HepG2 (cell line): ENCODE measurements around the gene GJB4. TPM values are rescaled to one million over a fixed set of nuclear protein-coding genes. Genes with fewer than 3 reads are reported as not detected.

Experiments
- ATAC-seq: fragments of 200-7000 bp; cut with Tn5 transposase; 3 replicates; pipeline ENCODE4 v1.9.1; 2020; ENCODE audit warnings: mild to moderate bottlenecking, moderate library complexity
- BruUV-seq: library from RNA; stranded (reverse); fragments of 400-500 nt; replicated peaks from 2 replicates; lab custom pipeline; 2021; lab: Mats Ljungman, UMichigan
- CTCF ChIA-PET: fragments of 300-600 bp; formaldehyde crosslinking; extraction: SDS; loops from one replicate; lab custom pipeline; 2021; ENCODE audit warnings: low total read pairs, inconsistent platforms, low intra/inter-chr PET ratio; lab: Yijun Ruan, JAX
- POLR2A ChIA-PET: fragments of 350-600 bp; sonication (Branson Sonifier 250); formaldehyde crosslinking; loops from one replicate; lab custom pipeline; 2020; ENCODE audit warnings: antibody characterized with exemption, inconsistent platforms; lab: Yijun Ruan, JAX
- DNase-seq: peaks from one replicate; pipeline ENCODE4 v3.0.0-alpha.2; 2015; ENCODE audit warnings: low spot score
- FAIRE-seq: peaks from 3 replicates; lab custom pipeline; 2011; peaks lifted over from hg19 to GRCh38; lab: Jason Lieb, UNC
- H2AFZ ChIP-seq: one replicate; pipeline ENCODE4 v1.6.1; 2011; ENCODE audit warnings: low read length, inconsistent platforms
- H3K27ac ChIP-seq: fragments of 300-600 bp; 3 replicates; pipeline ENCODE4 v1.8.0; 2011; ENCODE audit warnings: mixed run types, mild to moderate bottlenecking, mixed read lengths, low read length, inconsistent platforms; ENCODE audit not compliant: insufficient read depth; ENCODE audit errors: extremely low read length
- H3K27me3 ChIP-seq, 2 experiments: fragments of 200-600 bp in 1 of 2; 2 replicates in 1 of 2; 3 replicates in 1 of 2; pipeline versions ENCODE4 v1.6.0 to v1.8.0; 2011; ENCODE audit warnings: low read length in 2 of 2, mild to moderate bottlenecking in 2 of 2, moderate library complexity in 2 of 2, inconsistent platforms in 1 of 2; ENCODE audit not compliant: insufficient read depth in 2 of 2, control insufficient read depth in 1 of 2
- H3K36me3 ChIP-seq, 2 experiments: fragments of 200-600 bp in 1 of 2; replicated peaks in 1 of 2; 2 replicates in 1 of 2; 3 replicates in 1 of 2; pipeline versions ENCODE4 v1.5.1 to v1.8.0; 2011; ENCODE audit warnings: low read length in 2 of 2, inconsistent platforms in 1 of 2; ENCODE audit not compliant: insufficient read depth in 2 of 2, control insufficient read depth in 1 of 2
- H3K4me1 ChIP-seq: 2 replicates; pipeline ENCODE4 v1.5.1; 2012; ENCODE audit warnings: low read length, inconsistent platforms; ENCODE audit not compliant: insufficient read depth
- H3K4me2 ChIP-seq: 2 replicates; pipeline ENCODE4 v1.6.0; 2011; ENCODE audit warnings: low read depth, low read length, inconsistent platforms
- H3K4me3 ChIP-seq, 3 experiments: fragments of 200-600 bp in 1 of 3; sonication (generic), shearing (Covaris generic) in 1 of 3; replicated peaks in 1 of 3; 2 replicates each; pipeline ENCODE4 v1.5.1; 2011 to 2016; ENCODE audit warnings: low read length in 3 of 3, inconsistent platforms in 2 of 3, low read depth in 2 of 3, mild to moderate bottlenecking in 2 of 3, control low read depth in 1 of 3, mixed read lengths in 1 of 3; ENCODE audit not compliant: insufficient read depth in 1 of 3
- H3K79me2 ChIP-seq: one replicate; pipeline ENCODE4 v1.6.1; 2011; ENCODE audit warnings: low read length, inconsistent platforms; ENCODE audit not compliant: insufficient read depth
- H3K9ac ChIP-seq: 2 replicates; pipeline ENCODE4 v1.6.0; 2011; ENCODE audit warnings: mild to moderate bottlenecking, low read depth, low read length, inconsistent platforms; ENCODE audit not compliant: insufficient read depth
- H3K9me3 ChIP-seq: 2 replicates; pipeline ENCODE4 v1.5.1; 2012; ENCODE audit warnings: mild to moderate bottlenecking, low read length
- H4K20me1 ChIP-seq: 2 replicates; pipeline ENCODE4 v1.6.0; 2011; ENCODE audit warnings: inconsistent platforms, mild to moderate bottlenecking, low read length, moderate library complexity; ENCODE audit not compliant: insufficient read depth
- HMG20B ChIP-seq: conservative IDR thresholded peaks from 2 replicates; pipeline ENCODE4 v1.6.1; 2016; ENCODE audit warnings: missing genetic modification reagents, missing compliant biosample characterization
- MED8 ChIP-seq: sonication (generic); formaldehyde crosslinking; IDR thresholded peaks from 2 replicates; pipeline ENCODE4 v1.8.1; 2023; ENCODE audit warnings: mild to moderate bottlenecking, missing genetic modification reagents; ENCODE audit not compliant: insufficient replicate concordance
- PCBP1 ChIP-seq: fragments of 200-400 bp; formaldehyde crosslinking; IDR thresholded peaks from 2 replicates; pipeline ENCODE4 v1.6.1; 2017; ENCODE audit warnings: mild to moderate bottlenecking, low read depth, low read length, borderline replicate concordance
- SIN3B ChIP-seq: fragments of 150-350 bp; IDR thresholded peaks from 2 replicates; pipeline ENCODE4 v1.6.1; 2014; ENCODE audit warnings: low read length
- TBL1XR1 ChIP-seq: fragments of 150-350 bp; IDR thresholded peaks from 2 replicates; pipeline ENCODE4 v1.6.1; 2014; ENCODE audit warnings: borderline replicate concordance, low read length; ENCODE audit not compliant: partially characterized antibody
- THAP11 ChIP-seq: IDR thresholded peaks from 2 replicates; pipeline ENCODE4 v1.6.1; 2016; ENCODE audit warnings: missing biosample characterization, missing genetic modification reagents
- ZNF143 ChIP-seq: sonication (generic); formaldehyde crosslinking; IDR thresholded peaks from 2 replicates; pipeline ENCODE4 v1.4.0; 2020; ENCODE audit warnings: missing genetic modification reagents
- ZNF550 ChIP-seq: sonication (generic); formaldehyde crosslinking; IDR thresholded peaks from 2 replicates; pipeline ENCODE4 v1.4.0; 2020; ENCODE audit warnings: mild to moderate bottlenecking, missing genetic modification reagents, borderline replicate concordance
- WGBS: methylation state at CpG from one replicate; pipeline ENCODE4 v1.1.6; 2017; ENCODE audit warnings: low lambda C conversion rate; 5-methylcytosine and 5-hydroxymethylcytosine counted together
- in situ Hi-C: cut with HindIII; loops from 2 replicates; pipeline ENCODE4 v1.10.0; 2017; ENCODE audit warnings: low pct_unique_long_range_greater_than_20kb; ENCODE audit not compliant: extremely low pct_ligation_motif_present
- intact Hi-C: fragments of 100-400 bp; cut with micrococcal nuclease; formaldehyde crosslinking; loops from one replicate; pipeline ENCODE4 v1.10.0; 2022; ENCODE audit not compliant: unreplicated experiment
- polyA plus RNA-seq, 8 experiments: library from polyadenylated mRNA; depleted of rRNA in 3 of 8; stranded (reverse) in 7 of 8; unstranded in 1 of 8; fragments of >200 nt; fragmentation: Illumina TruSeq in 4 of 8; extraction: Trizol in 4 of 8; gene quantifications; 2 replicates each; pipeline versions ENCODE4 v1.2.1 to v1.2.3, GENCODE V29; 2011 to 2016; ENCODE audit warnings: low read depth in 4 of 8, missing spikeins in 1 of 8, mixed read lengths in 1 of 8; ENCODE audit not compliant: insufficient read depth in 1 of 8
- total RNA-seq, 5 experiments: library from RNA; depleted of rRNA; stranded (reverse); fragments of >200 nt; fragmentation: Illumina TruSeq; extraction: Trizol; gene quantifications; 2 replicates each; pipeline ENCODE4 v1.2.3, GENCODE V29; 2016; ENCODE audit warnings: low read depth in 1 of 5
- TF ChIP-seq, protein P1 (sequence below): sonication (generic); IDR thresholded peaks from 2 replicates; pipeline ENCODE4 v1.6.1; 2016; ENCODE audit warnings: low read depth, borderline replicate concordance
- TF ChIP-seq, protein P2 (sequence below): sonication (generic); formaldehyde crosslinking; IDR thresholded peaks from 2 replicates; pipeline ENCODE4 v1.4.0; 2020; ENCODE audit warnings: mild to moderate bottlenecking, missing genetic modification reagents

Gene GJB4
- total and polyA plus RNA-seq, 2 of the 13 experiments (the other 11 are each of a cell fraction or from before 2014, with no cell fraction given): not detected

DNA sequence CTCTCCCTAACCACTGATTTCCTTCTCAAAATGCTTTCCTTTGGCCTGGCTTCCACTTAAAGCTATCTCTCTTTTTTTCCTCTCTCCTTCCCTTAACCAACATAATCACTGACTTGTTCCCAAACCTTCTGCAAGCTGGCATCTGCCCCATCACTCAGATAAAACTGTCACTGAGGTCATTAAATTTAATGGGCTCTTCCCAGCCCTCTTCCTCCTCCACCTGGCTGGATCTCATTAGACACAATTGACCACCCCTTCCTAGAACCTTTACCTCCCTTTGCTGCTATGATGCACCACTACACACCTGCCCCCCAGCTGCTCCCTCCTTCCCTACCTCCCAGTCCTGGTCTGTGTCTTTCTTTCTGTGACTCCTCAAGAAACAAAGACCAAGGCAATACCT lies 48.7 kb upstream of the GJB4 start:
- FAIRE-seq: no peak

DNA sequence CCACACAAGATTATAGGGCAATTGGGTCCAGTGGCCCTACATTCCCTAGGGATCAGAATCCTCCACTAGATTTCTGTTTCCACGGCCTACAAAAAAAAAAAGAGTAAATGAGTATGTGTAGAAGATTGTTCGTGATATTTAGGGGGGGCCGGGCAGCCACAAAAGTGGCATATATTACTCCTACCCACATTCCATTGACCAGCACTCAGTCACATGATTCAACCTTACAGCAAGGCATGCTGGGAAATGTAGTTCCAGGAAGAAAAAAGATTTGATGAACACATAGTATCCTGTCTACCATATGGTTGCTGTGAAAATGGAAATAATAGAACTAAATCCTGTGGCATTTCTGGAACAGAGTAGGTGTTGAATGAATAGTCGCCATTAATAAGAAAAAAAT lies 48.1 kb upstream of the GJB4 start:
- in situ Hi-C loops (no loop called here), intact Hi-C loops (no loop called here)
- H3K9ac ChIP-seq: no peak overlapping the region
- H3K27me3 ChIP-seq: peaks cover 0 to 9% of the 10 kb centered on the region in 2 experiments; a peak in 2 of 5 replicates
- POLR2A ChIA-PET: no interaction called here
- H3K4me1 ChIP-seq: no peaks in the 10 kb centered on the region
- H3K4me2 ChIP-seq: no peak overlapping the region
- H3K27ac ChIP-seq: no peak overlapping the region
- H3K36me3 ChIP-seq: no peaks in the 10 kb centered on the region
- DNase-seq (no peak), FAIRE-seq (no peak), ATAC-seq (no peak)
- BruUV-seq: no TSS peak
- no peak overlapping the region for H2AFZ ChIP-seq
- no peaks in the 10 kb centered on the region for H3K9me3 ChIP-seq
- CTCF ChIA-PET: no interaction called here
- H4K20me1 ChIP-seq: no peaks in the 10 kb centered on the region
- 1% methylated on average over 4 of the region's 4 CpGs for WGBS
- H3K4me3 ChIP-seq: no peak overlapping the region
- TF ChIP-seq MED8 (CRISPR knock-in tag) (no peak), ZNF143 (CRISPR knock-in tag) (peak; percentile 77), THAP11 (CRISPR knock-in tag) (peak; percentile 89)
- H3K79me2 ChIP-seq: no peaks in the 10 kb centered on the region

More for the DNA sequence above, 48.7 kb upstream of the GJB4 start:
- CTCF ChIA-PET: no interaction called here
- Histone ChIP-seq H4K20me1 (no peaks in the 10 kb centered on the region), H3K4me1 (no peaks in the 10 kb centered on the region), H3K9me3 (no peaks in the 10 kb centered on the region), H3K36me3 (no peaks in the 10 kb centered on the region), H3K4me2 (no peak overlapping the region), H3K79me2 (no peaks in the 10 kb centered on the region), H2AFZ (no peak overlapping the region), H3K27me3 (peaks cover 0 to 9% of the 10 kb centered on the region in 2 experiments; a peak in 2 of 5 replicates), H3K9ac (no peak overlapping the region), H3K27ac (no peak overlapping the region), H3K4me3 (no peak overlapping the region)
- POLR2A ChIA-PET: no interaction called here
- ATAC-seq (no peak), DNase-seq (no peak)
- in situ Hi-C loops (no loop called here), intact Hi-C loops (no loop called here)
- no TSS peak for BruUV-seq
- TF ChIP-seq PCBP1: no peak
- TF ChIP-seq TBL1XR1: no peak
- no peak for TF ChIP-seq HMG20B (CRISPR knock-in tag)
- TF ChIP-seq, protein P1, sequence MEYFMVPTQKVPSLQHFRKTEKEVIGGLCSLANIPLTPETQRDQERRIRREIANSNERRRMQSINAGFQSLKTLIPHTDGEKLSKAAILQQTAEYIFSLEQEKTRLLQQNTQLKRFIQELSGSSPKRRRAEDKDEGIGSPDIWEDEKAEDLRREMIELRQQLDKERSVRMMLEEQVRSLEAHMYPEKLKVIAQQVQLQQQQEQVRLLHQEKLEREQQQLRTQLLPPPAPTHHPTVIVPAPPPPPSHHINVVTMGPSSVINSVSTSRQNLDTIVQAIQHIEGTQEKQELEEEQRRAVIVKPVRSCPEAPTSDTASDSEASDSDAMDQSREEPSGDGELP: no peak
- TF ChIP-seq SIN3B: no peak
- no peak for TF ChIP-seq ZNF550 (CRISPR knock-in tag)
- TF ChIP-seq, protein P2, sequence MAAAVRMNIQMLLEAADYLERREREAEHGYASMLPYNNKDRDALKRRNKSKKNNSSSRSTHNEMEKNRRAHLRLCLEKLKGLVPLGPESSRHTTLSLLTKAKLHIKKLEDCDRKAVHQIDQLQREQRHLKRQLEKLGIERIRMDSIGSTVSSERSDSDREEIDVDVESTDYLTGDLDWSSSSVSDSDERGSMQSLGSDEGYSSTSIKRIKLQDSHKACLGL: no peak
